BE2C (cell line): ENCODE data around the gene RPL41.

ENCODE experiments used
- DNase-seq: peaks from one replicate; pipeline ENCODE4 v3.0.0-alpha.2; 2020
- H3K27me3 ChIP-seq: fragments of 250-450 bp; sonication (Bioruptor Pico); 2 replicates; pipeline ENCODE4 v1.5.1; 2020; ENCODE audit warnings: mild to moderate bottlenecking
- H3K36me3 ChIP-seq: fragments of 250-450 bp; sonication (Bioruptor Pico); 2 replicates; pipeline ENCODE4 v1.5.1; 2020; ENCODE audit warnings: mild to moderate bottlenecking
- H3K4me1 ChIP-seq: fragments of 250-450 bp; sonication (Bioruptor Pico); 2 replicates; pipeline ENCODE4 v1.5.1; 2020
- H3K4me3 ChIP-seq: 2 replicates; pipeline ENCODE4 v1.5.1; 2011; ENCODE audit warnings: low read depth, low read length
- H3K9me3 ChIP-seq: fragments of 250-450 bp; sonication (Bioruptor Pico); 2 replicates; pipeline ENCODE4 v1.5.1; 2020
- TF ChIP-seq, protein P1 (sequence below): IDR thresholded peaks from 2 replicates; pipeline ENCODE4 v1.5.1; 2012; ENCODE audit warnings: mild to moderate bottlenecking, low read depth, low read length

RPL41 gene

DNA sequence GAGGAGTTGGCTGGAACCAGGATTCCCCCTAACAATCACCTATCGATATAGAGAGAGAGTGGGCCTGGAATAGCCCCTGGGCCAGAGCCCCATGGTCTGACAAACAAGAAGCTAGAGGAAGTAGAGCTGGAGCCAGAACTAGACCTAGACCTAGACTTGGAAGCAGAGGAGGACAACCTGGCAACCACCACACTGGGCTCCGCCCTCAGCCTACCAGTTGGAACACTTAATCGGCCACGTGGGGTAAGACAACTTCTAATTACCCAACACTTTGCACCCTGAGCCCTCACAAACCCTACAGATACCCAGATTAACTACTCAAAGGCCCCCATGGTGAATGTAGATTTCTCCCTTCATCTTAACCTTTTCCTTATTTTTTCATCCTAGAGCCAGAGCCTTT lies 16.6 kb upstream of the RPL41 start:
- no peak overlapping the region for H3K4me3 ChIP-seq

DNA sequence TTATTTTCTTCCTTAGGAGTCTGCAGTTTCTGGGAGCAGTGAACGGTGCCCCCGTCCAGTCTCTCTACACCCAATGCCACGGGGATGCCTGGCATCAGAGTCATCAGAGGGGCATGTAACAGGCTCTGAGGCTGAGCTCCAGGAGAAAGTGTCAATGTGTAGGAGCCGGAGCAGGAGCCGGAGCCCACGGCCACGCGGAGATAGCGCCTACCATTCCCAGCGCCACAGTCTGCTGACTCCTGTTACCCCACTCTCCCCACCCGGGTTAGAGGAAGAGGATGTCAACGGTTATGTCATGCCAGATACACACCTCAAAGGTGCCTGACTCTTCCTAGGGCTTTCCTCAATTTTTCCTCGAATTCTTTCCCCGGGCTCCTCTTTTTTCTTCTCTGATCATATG lies 15.4 kb upstream of the RPL41 start:
- peaks cover 26% of the 10 kb centered on the region for H3K27me3 ChIP-seq
- no peaks in the 10 kb centered on the region for H3K4me1 ChIP-seq
- no peaks in the 10 kb centered on the region for H3K9me3 ChIP-seq
- peaks cover 9% of the 10 kb centered on the region for H3K36me3 ChIP-seq
- TF ChIP-seq, protein P1, sequence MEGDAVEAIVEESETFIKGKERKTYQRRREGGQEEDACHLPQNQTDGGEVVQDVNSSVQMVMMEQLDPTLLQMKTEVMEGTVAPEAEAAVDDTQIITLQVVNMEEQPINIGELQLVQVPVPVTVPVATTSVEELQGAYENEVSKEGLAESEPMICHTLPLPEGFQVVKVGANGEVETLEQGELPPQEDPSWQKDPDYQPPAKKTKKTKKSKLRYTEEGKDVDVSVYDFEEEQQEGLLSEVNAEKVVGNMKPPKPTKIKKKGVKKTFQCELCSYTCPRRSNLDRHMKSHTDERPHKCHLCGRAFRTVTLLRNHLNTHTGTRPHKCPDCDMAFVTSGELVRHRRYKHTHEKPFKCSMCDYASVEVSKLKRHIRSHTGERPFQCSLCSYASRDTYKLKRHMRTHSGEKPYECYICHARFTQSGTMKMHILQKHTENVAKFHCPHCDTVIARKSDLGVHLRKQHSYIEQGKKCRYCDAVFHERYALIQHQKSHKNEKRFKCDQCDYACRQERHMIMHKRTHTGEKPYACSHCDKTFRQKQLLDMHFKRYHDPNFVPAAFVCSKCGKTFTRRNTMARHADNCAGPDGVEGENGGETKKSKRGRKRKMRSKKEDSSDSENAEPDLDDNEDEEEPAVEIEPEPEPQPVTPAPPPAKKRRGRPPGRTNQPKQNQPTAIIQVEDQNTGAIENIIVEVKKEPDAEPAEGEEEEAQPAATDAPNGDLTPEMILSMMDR, result no peak
- DNase-seq, result no peak
- H3K4me3 ChIP-seq, result no peak overlapping the region

More for the DNA sequence above, 16.6 kb upstream of the RPL41 start:
- no peak for DNase-seq
- Histone ChIP-seq H3K27me3 (peaks cover 38% of the 10 kb centered on the region), H3K36me3 (no peaks in the 10 kb centered on the region), H3K4me1 (no peaks in the 10 kb centered on the region), H3K9me3 (no peaks in the 10 kb centered on the region)
- TF ChIP-seq, protein P1, result no peak

DNA sequence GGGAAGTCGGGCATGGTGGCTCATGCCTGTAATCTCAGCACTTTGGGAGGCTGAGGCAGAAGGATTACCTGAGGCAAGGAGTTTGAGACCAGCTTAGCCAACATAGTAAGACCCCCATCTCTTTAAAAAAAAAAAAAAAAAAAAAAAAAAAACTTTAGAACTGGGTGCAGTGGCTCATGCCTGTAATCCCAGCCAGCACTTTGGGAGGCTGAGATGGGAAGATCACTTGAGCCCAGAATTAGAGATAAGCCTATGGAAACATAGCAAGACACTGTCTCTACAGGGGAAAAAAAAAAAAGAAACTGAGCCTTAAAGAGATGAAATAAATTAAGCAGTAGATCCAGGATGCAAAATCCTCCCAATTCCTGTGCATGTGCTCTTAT lies 13.8 kb upstream of the RPL41 start:
- Histone ChIP-seq H3K4me1 (no peaks in the 10 kb centered on the region), H3K4me3 (no peak overlapping the region), H3K27me3 (peaks cover 9% of the 10 kb centered on the region), H3K36me3 (peaks cover 26% of the 10 kb centered on the region), H3K9me3 (no peaks in the 10 kb centered on the region)
- TF ChIP-seq, protein P1, result no peak
- no peak for DNase-seq

DNA sequence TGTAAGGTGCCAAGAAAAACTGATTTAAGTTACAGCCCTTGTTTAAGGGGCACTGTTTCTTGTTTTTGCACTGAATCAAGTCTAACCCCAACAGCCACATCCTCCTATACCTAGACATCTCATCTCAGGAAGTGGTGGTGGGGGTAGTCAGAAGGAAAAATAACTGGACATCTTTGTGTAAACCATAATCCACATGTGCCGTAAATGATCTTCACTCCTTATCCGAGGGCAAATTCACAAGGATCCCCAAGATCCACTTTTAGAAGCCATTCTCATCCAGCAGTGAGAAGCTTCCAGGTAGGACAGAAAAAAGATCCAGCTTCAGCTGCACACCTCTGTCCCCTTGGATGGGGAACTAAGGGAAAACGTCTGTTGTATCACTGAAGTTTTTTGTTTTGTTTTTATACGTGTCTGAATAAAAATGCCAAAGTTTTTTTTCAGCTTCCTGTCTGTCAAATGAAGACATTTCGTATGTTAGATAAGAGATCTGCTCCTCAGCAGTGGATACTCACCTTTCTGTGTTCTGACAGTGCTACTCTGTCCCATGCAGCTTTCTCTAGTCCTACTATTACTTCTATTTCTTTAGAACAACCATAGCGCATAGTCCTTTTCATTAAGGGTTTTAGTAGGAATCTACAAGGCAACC lies 13.2 kb upstream of the RPL41 start:
- H3K27me3 ChIP-seq, result peaks cover 4% of the 10 kb centered on the region
- H3K9me3 ChIP-seq, result no peaks in the 10 kb centered on the region
- H3K36me3 ChIP-seq, result peaks cover 31% of the 10 kb centered on the region
- TF ChIP-seq, protein P1, result no peak
- peak overlapping the region; percentile 70 for H3K4me3 ChIP-seq
- DNase-seq, result no peak
- no peaks in the 10 kb centered on the region for H3K4me1 ChIP-seq

DNA sequence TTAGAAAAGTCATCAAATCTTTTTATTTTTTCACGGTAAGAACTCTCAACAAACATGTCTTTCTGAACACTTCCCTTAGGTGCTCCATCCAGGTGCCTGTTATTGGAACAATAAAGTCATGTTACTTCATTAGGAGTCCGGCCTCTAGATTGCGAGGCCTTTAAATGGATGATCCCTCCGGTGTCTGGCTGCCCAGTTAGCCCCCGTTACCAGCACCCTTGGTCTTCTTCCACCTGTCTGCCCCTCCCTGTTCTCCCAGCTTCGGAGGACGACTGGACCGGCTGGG lies 12.7 kb upstream of the RPL41 start:
- no peaks in the 10 kb centered on the region for H3K4me1 ChIP-seq
- TF ChIP-seq, protein P1, result no peak
- no peak for DNase-seq
- H3K36me3 ChIP-seq, result peaks cover 37% of the 10 kb centered on the region
- H3K4me3 ChIP-seq, result peak overlapping the region; percentile 70
- H3K9me3 ChIP-seq, result no peaks in the 10 kb centered on the region
- no peaks in the 10 kb centered on the region for H3K27me3 ChIP-seq

DNA sequence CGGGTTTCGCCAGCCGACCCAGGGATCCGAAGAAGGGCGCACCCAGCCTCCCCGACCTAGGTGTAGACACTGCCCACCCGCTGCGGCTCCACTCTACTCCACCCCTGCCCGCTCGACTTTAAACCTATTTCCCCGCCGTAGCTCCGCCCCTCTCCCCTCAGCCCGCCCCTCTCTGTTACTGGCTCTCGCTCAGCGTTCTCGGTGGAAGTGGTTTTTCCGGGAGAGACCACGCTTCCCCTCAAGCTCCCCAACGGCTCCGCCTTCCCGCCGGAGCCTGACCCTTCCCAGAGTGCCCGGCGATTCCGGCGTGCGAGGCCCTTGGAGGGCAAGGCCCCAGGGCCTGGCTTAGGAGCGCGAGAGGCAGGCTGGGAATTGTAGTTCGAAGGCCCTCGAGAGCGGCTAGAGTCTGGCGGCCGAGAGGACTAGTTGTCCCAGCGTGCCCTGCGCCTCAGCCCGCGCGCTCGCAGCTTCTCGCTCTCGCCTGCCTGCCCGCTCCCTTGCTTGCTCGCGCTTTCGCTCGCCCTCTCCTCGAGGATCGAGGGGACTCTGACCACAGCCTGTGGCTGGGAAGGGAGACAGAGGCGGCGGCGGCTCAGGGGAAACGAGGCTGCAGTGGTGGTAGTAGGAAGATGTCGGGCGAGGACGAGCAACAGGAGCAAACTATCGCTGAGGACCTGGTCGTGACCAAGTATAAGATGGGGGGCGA lies 12.2 kb upstream of the RPL41 start, which contains the start of gene PA2G4:
Gene PA2G4, plus strand, starts transcription at position 451 of the 706 bp plus-strand sequence. Its CDS starts 179 bp downstream, at position 630.
- Histone ChIP-seq H3K4me1 (no peaks in the 10 kb centered on the region), H3K9me3 (no peaks in the 10 kb centered on the region), H3K4me3 (peak within 1 kb of the TSS; percentile 70), H3K36me3 (peaks cover 42% of the 10 kb centered on the region), H3K27me3 (no peaks in the 10 kb centered on the region)
- TF ChIP-seq, protein P1, result no peak
- DNase-seq, result peak; percentile 99
